ENCODE data around the gene IRF4. TPM values are rescaled to one million over a fixed set of nuclear protein-coding genes. Genes with fewer than 3 reads are reported as not detected.
"Not testable (repeated sequence)": the region's sequence is repeated elsewhere in the genome, so short reads cannot be mapped to it uniquely, and the experiment has no call there.

Gene IRF4
- total RNA-seq, 1 donor from 2014 or later, result 0.30 TPM

GRCh38 chr6:376827-377640, 14.5 kb upstream of the IRF4 start:
- no peak for TF ChIP-seq CTCF (conservative IDR thresholded peaks at IDR 0.05)
- Mint-ChIP-seq H3K27me3 (ENCODE audit: low read depth) (peaks cover 28% of the 10 kb centered on the region), H3K4me1 (no peaks in the 10 kb centered on the region), H3K27ac (ENCODE audit: unreplicated experiment) (no peak overlapping the region), H3K4me3 (no peak overlapping the region), H3K9me3 (peaks cover 5% of the 10 kb centered on the region), H3K36me3 (ENCODE audit: low read depth) (peaks cover 9% of the 10 kb centered on the region)
- no peak for DNase-seq (ENCODE audit: low read depth, low spot score)

- DNase-seq (ENCODE audit: low read depth, low spot score); H3K4me3 Mint-ChIP-seq; H3K27ac Mint-ChIP-seq (ENCODE audit: unreplicated experiment); H3K36me3 Mint-ChIP-seq (ENCODE audit: low read depth); H3K4me1 Mint-ChIP-seq; H3K9me3 Mint-ChIP-seq: not testable (repeated sequence)
- peaks cover 29% of the 10 kb centered on the region for H3K27me3 Mint-ChIP-seq (ENCODE audit: low read depth)
These were observed 13.9 kb upstream of the IRF4 start for GRCh38 chr6:377641-378020.

GRCh38 chr6:378090-378957, 13.2 kb upstream of the IRF4 start:
- Mint-ChIP-seq H3K27ac (ENCODE audit: unreplicated experiment) (no peak overlapping the region), H3K4me1 (no peaks in the 10 kb centered on the region), H3K4me3 (no peak overlapping the region), H3K9me3 (peaks cover 5% of the 10 kb centered on the region), H3K27me3 (ENCODE audit: low read depth) (peaks cover 25% of the 10 kb centered on the region), H3K36me3 (ENCODE audit: low read depth) (peaks cover 9% of the 10 kb centered on the region)
- DNase-seq (ENCODE audit: low read depth, low spot score), result no peak
- no peak for TF ChIP-seq CTCF (conservative IDR thresholded peaks at IDR 0.05)

DNA sequence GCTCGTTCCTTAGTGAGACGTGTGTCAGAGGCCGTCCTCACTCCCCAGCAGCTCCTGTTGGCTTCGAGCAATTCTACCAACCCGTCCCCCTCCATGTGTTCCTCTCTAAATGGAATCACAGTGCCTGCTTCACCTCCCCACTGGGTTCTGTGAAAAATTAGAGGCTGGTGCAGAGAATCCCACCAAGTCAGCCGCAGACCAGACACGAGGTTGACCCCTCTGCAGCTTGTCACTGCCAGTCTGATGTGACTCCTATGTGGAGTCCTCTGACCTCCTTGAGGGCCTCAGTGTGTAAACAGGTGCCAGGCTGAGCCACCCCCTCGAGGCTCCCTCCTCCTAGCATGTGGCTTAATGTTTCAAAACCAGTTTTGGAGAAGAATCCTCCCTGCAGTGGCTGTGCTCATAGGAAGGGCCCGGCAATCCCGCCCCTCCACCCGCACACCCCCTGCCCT, 12.6 kb upstream of the IRF4 start:
- H3K36me3 Mint-ChIP-seq (ENCODE audit: low read depth), result peaks cover 6% of the 10 kb centered on the region
- DNase-seq (ENCODE audit: low read depth, low spot score), result no peak
- peaks cover 26% of the 10 kb centered on the region for H3K27me3 Mint-ChIP-seq (ENCODE audit: low read depth)
- no peak overlapping the region for H3K27ac Mint-ChIP-seq (ENCODE audit: unreplicated experiment)
- peaks cover 5% of the 10 kb centered on the region for H3K9me3 Mint-ChIP-seq
- H3K4me1 Mint-ChIP-seq, result no peaks in the 10 kb centered on the region
- no peak for TF ChIP-seq CTCF (conservative IDR thresholded peaks at IDR 0.05)
- H3K4me3 Mint-ChIP-seq, result no peak overlapping the region

DNA sequence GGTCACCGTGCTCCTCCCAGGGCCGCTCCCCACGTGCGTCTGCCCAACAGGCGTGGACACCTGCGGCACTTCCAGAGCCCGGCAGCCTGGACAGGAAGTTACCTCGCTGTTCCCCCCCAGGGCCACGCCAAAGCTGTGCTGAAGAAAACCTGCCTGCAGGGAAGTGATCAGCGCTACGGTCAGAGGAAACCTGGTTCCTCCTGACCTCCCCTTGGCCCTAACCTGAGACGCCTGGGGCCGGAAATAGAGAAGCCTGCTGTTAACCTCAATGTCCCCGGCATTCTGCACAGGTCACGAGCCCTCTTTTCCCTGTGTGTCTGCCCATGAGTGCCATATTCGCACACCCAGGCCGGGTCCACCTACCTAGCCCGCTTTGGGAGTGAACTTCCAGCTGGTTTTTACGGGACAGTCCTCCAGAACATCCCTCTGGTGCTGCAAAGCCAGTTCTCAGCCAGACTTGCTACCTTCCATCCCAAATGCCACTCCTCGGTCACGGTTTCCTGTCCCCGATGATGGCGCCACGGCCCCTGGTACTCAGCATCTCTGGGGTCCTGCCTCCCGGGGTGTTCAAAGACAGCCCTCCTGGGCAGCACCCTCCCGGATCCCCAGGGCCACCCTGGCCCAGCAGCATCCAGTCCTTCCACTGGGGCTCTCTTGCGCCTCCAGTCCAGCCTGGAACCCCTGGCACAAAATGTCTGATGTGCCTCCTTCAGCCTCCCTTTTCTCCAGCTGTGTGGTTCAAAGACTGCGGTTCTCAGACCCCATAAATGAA, 12.0 kb upstream of the IRF4 start:
- peaks cover 26% of the 10 kb centered on the region for H3K27me3 Mint-ChIP-seq (ENCODE audit: low read depth)
- TF ChIP-seq CTCF (conservative IDR thresholded peaks at IDR 0.05), result no peak
- H3K36me3 Mint-ChIP-seq (ENCODE audit: low read depth), result peaks cover 6% of the 10 kb centered on the region
- H3K4me1 Mint-ChIP-seq, result no peaks in the 10 kb centered on the region
- DNase-seq (ENCODE audit: low read depth, low spot score), result no peak
- no peak overlapping the region for H3K27ac Mint-ChIP-seq (ENCODE audit: unreplicated experiment)
- no peak overlapping the region for H3K4me3 Mint-ChIP-seq
- H3K9me3 Mint-ChIP-seq, result peaks cover 5% of the 10 kb centered on the region

Data from neural crest cell (in vitro differentiated cells).